Prostate gland (tissue), 2 donors: ENCODE results near the gene SF3B2.

ENCODE experiments used
- POLR2AphosphoS5 ChIP-seq: sonication (generic); formaldehyde crosslinking; IDR thresholded peaks from one replicate; pipeline ENCODE4 v1.6.1; 2017; ENCODE audit warnings: antibody characterized with exemption
- TF ChIP-seq, protein P1 (sequence below), 4 experiments: fragments of 200-600 bp in 2 of 4; fragments of 450-650 bp in 2 of 4; sonication (generic) in 2 of 4; IDR thresholded peaks; 1 replicate in 3 of 4; 2 replicates in 1 of 4; pipeline ENCODE4 v1.5.1; 2016 to 2019; ENCODE audit warnings: antibody characterized with exemption in 4 of 4, mild to moderate bottlenecking in 2 of 4, moderate library complexity in 2 of 4

DNA sequence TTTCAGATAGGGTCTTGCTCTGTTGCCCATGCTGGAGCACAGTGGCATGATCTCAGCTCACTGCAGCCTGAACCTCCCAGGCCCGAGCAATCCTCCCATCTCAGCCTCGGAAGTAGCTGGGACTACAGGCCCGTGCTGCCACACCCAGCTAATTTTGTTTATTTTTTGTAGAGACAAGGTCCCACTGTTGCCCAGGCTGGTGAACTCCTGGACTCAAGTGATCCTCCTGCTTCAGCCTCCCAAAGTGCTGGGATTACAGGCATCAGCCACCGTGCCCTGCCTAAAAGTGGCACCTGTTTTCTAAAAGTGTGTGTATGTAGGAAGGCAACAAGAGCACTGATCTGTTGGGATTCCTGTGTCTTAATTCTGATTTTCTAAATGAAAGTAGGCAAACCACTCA is 38.1 kb downstream of the SF3B2 start:
- no peak for TF ChIP-seq POLR2AphosphoS5
- TF ChIP-seq, protein P1, sequence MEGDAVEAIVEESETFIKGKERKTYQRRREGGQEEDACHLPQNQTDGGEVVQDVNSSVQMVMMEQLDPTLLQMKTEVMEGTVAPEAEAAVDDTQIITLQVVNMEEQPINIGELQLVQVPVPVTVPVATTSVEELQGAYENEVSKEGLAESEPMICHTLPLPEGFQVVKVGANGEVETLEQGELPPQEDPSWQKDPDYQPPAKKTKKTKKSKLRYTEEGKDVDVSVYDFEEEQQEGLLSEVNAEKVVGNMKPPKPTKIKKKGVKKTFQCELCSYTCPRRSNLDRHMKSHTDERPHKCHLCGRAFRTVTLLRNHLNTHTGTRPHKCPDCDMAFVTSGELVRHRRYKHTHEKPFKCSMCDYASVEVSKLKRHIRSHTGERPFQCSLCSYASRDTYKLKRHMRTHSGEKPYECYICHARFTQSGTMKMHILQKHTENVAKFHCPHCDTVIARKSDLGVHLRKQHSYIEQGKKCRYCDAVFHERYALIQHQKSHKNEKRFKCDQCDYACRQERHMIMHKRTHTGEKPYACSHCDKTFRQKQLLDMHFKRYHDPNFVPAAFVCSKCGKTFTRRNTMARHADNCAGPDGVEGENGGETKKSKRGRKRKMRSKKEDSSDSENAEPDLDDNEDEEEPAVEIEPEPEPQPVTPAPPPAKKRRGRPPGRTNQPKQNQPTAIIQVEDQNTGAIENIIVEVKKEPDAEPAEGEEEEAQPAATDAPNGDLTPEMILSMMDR (IDR thresholded peaks at IDR 0.05), result no peak
